GM18873 (cell line): ENCODE results near the gene EYS.

Experiments used
- ATAC-seq: cut with Tn5 transposase; IDR thresholded peaks from one replicate; pipeline ENCODE4 v1.9.1; 2021; ENCODE audit warnings: mild to moderate bottlenecking, moderate library complexity, moderate number of reproducible peaks; ENCODE audit not compliant: unreplicated experiment, low FRiP score

Gene EYS

DNA sequence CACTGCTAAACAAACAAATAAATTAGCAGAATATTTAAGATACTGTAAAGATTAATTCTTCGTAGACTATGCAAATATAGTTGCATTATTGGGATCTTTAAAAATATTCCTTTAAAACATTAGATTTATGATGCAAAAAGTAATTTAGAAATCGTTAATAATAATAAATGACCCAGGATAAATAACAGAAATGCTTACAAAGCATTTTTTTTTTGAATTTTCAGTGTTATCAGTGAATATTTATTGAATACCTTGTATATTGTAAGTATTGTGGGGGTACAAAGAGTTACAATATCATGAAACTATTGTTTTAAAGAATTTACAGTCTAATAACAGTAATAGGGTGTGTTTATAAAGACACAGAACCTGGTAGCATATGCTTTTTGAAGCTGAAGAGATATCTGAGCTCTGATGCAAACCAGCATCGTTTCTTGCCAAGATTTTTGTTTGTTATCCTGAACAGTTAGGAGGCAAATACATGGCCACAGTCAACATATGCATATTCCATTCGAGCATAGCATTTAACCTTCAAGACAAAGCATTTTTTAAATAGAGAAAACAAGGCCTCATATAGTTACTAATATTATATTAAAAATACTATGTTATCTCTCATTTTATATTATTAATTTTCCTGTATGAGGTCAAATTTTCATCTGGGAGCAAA is 1584.2 kb downstream of the EYS start:
- ATAC-seq = no peak

DNA sequence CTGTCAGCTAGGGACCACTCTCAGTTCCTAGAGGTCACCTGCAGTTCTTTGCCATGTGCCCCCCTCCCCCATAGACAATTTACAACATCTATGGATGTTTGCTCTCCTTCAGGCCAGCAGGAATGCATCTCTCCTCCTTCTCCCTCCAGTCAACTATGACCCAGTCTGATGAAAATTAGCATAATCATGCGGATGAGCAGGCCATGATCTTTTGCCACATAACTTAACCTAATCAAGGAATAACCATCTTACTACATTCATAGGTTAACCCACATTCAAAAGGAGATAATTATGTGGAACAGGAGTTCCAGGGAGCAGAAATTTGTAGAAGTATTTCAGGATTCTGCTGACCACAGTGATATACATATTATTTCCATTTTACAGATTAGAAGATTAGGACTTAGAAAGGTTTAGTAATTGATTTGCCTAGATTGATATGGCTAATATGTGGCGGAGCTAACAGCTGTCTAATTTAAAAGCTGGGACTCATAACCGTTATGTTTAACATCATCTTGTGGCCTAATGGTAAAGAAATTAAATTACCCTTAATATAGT is 1585.9 kb downstream of the EYS start:
- ATAC-seq = no peak

GRCh38 chr6:64113704-64114103 is 1593.3 kb downstream of the EYS start:
- ATAC-seq = no peak

DNA sequence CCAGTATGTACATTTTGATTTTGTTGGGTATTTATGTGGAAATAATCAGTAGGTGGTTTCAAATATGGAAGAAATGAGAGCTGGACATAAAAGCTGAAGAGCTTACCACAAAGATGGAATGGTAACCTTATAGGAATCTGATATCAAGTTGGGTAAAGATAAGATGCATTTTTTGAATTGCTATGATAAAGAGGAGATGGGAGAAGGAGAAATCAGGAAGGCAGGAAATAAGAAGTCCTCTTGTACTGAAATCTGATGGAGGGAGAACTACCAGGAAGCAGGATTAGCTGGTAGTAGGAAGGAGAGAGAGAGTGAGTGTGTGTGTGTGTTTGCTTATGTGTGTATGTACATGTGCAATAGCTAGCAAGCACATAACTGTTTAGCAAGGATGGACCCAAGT is 1603.0 kb downstream of the EYS start:
- ATAC-seq = no peak

DNA sequence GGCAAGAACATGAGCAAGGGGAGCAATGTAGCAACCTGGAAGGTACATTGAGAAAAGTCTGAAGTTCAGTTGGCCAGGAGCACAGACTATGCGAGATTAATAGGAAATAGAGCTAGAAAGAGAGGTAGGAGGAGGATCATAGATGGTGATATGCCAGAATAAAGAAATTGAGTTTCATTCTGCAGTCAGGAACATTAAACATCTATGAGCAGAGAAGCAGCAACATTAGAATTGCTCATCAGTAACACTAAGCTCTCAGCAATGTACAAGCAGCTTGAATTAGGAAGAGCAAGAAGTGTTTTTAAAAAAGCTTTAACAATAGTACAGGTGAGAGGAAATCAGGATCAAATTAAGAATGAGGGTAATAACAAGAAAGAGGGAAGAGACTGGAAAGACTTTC is 1603.5 kb downstream of the EYS start:
- ATAC-seq = no peak

DNA sequence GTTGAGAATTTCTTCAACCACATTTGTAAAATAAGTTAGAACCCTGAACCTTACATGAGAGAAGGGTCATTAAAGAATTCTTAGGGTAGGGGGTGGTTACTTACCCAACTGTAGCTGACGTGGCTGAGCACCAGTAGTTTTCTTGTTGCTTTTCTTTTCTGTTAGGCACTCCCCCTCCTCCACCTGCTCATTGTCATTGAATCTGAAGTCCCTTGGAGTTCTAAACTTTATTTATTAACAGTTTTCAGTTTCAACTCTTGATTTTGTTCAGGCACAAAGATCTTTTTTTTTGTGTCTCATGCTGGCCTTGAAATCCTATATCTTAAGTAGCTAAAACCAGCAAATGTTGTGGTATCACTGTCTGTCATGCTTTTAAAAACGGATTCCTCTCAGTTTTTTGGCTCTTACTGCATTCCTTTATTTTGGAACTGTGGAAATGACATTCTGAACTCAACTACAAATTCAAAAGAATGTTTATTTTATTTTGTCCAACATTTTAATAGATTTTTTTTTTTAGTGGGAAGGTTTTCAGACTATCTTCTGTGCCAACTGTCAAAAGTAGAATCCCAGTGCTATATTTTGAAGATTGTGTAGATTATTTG is 1606.2 kb downstream of the EYS start:
- ATAC-seq = no peak

DNA sequence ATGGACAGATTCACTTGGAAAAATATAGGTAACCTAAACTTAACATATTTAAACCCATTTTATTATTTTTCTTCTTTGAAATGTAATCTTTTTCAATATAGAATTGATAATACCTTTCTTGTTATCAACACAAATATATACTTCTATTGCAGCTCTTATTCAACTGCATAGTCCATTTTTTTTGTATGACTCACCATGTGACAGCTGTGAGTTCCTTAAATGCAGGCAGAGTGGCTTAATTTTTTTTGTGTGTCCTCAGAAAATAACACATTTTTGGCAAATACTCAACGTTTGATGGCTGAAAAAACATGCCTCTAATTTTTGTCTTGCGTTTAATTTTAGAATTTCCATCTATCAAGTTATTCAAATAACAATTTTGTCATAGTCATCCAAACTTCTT is 1616.7 kb downstream of the EYS start:
- ATAC-seq = no peak

GRCh38 chr6:64085126-64085525 is 1621.9 kb downstream of the EYS start:
- no peak for ATAC-seq

GRCh38 chr6:64084185-64084663 is 1622.8 kb downstream of the EYS start:
- no peak for ATAC-seq

- no peak for ATAC-seq
Measured at GRCh38 chr6:64083261-64083660, 1623.8 kb downstream of the EYS start.

DNA sequence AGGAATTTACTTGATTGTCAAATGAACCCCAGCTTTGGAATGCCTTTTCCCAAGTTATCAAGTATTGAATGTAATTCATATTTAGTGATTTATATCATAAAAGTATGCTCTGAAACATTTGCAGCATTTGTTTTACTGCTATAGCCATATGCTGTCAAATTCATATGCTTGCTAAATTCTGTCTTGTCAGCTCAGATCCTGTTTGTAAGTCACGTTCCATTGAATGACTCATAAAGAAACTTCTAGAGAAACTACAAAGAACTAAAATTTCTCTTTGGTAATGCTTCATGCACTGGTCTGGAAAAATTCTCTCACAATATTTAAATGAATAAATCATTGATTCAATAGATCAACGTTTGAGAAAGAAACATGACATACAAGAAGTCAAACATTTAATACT is 1625.6 kb downstream of the EYS start:
- no peak for ATAC-seq

DNA sequence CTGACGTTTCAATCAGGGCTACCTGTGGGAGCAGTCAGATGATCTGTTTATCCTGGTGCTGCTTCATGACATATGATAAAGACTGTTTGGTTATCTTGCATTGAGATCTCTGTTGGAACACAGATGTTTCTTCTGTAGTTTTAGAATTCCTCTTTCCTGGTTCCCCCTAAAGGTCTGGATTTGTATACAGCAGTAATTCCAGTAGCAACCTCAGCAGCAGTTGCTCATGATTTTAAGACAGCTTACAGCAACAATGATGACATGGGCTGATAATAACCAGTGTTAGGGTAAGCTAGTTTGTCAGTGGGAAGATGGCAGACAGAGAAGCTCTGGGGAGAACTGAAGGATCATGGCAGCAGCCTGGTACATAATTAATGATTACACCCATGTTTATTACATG is 1632.0 kb downstream of the EYS start:
- ATAC-seq = no peak

GRCh38 chr6:64072686-64073085 is 1634.3 kb downstream of the EYS start:
- ATAC-seq = no peak

- ATAC-seq = no peak
Measured at GRCh38 chr6:64064919-64065318, 1642.1 kb downstream of the EYS start.

DNA sequence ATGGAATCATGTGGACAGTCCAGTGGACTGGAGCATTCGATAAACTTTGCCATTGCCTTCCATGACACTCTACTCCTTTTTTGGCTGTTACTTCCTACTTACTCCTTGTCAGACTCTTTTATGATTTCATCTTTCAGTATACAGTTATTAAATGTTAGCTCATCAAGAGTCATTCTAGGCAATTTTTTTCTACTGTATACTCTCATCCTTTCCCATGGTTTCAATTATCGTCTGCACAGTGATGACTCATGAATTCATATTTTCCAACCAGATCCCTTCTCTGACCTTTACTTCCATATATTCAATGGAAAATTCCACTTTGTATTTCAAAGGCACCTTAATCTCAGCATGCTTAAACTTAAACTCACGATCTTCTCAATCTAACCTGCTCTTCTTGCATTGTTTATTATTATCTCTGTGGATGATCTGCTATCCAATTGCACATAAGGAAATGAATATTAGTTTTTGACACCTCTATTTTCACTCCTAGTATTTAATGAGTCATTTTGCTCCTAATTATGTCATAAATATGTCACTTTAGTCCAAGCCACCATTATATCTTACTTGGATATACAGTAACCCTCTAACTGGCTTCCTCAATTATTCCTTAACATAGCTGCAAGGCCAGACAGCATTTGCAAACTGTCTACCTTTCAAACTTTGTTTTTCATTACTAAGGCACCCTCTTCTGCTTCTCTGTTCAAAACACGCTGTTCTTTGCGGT is 1643.9 kb downstream of the EYS start:
- no peak for ATAC-seq

GRCh38 chr6:64054861-64055260 is 1652.2 kb downstream of the EYS start:
- no peak for ATAC-seq

- no peak for ATAC-seq
Measured at GRCh38 chr6:64050590-64050989, 1656.4 kb downstream of the EYS start.

DNA sequence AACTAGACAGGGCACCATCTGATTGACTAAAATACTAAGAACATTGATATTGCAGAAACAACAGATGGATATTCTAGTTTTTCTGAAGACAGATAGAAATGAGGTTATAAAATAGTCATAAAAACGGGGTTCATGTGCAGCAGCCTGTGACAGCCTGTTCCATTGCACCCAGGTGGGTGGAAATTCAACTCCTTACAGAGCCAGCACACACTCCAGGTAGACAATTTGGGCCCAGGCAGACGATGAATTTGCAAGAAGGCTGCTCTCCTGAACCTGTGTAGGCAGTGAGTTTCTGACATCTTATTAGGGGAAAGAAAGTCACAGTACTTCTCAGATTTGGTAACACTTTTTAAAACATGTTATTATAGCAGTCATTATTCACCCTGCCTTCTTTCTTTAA is 1657.3 kb downstream of the EYS start:
- no peak for ATAC-seq

DNA sequence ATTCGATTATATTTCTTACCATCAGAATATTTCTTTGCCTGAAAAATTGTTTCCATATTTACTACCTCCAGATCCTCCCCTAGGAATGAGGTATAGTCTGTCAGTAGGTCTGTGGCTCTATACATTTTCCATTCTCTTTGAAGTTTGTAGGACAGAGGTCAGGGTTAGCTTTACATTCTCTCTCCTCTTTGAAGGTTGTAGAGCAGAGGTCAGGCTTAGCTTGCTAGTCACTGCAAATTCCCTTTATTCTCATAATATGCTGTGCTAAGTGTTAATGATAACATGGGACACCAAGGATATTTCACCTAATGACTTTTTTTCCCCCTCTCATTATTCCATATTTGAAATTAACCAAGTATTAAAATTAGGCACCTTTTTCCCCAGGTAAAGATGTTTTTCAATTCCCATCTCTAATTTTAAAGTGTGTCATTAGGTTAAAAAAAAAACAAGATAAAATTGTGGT is 1660.2 kb downstream of the EYS start:
- no peak for ATAC-seq

DNA sequence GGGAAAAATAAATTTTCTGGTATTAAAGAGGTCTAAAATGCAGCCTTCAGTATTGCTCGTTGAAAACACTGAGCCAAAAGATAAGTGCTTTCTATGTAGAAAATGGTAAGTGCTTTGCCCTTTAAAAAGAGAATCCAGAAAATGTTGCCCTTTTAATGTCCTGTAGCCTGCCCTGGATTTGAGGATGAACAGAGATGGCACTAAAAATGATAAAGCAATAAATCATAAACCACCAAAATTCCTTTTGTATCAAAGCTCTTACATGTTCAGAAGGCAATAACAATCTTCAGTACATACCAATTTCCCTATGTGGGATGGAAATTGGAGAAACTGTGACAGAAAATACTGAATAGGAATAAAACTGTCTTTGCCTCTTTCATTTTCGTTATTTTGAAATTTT is 1665.7 kb downstream of the EYS start:
- no peak for ATAC-seq

GRCh38 chr6:64040113-64040512 is 1666.9 kb downstream of the EYS start:
- no peak for ATAC-seq
